ENCODE results near the gene ZXDC.

ZXDC gene

DNA sequence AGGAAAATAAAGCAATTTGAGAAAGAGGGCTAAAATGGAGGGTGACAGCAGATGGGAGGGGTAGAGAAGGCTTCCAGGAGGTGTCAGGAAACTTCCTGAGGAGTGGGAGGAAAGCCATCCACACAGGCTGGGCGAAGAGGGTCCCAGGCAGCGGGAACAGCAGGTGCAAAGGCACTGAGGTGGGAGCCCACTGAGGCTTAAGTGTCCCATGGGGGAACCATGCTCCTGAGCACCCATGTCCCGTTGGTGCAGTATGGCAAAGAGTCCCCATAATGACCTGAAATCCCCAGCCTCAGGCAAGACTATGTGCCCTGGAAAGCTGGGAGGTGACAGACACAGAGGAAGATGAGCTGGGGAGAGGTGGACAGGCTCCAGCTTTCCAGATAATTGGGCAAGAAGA lies 50.9 kb downstream of the ZXDC start:
- no peak for DNase-seq (ENCODE audit: low read depth in 1 of 2, low spot score in 1 of 2)
- no peak overlapping the region for H3K27ac ChIP-seq (replicated peaks)
- no peaks in the 10 kb centered on the region for H3K27me3 ChIP-seq (ENCODE audit: insufficient read depth, poor library complexity, severe bottlenecking)
- TF ChIP-seq, protein P1, sequence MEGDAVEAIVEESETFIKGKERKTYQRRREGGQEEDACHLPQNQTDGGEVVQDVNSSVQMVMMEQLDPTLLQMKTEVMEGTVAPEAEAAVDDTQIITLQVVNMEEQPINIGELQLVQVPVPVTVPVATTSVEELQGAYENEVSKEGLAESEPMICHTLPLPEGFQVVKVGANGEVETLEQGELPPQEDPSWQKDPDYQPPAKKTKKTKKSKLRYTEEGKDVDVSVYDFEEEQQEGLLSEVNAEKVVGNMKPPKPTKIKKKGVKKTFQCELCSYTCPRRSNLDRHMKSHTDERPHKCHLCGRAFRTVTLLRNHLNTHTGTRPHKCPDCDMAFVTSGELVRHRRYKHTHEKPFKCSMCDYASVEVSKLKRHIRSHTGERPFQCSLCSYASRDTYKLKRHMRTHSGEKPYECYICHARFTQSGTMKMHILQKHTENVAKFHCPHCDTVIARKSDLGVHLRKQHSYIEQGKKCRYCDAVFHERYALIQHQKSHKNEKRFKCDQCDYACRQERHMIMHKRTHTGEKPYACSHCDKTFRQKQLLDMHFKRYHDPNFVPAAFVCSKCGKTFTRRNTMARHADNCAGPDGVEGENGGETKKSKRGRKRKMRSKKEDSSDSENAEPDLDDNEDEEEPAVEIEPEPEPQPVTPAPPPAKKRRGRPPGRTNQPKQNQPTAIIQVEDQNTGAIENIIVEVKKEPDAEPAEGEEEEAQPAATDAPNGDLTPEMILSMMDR (IDR thresholded peaks at IDR 0.05; ENCODE audit: insufficient read depth, low read length) = no peak
- TF ChIP-seq, protein P2, sequence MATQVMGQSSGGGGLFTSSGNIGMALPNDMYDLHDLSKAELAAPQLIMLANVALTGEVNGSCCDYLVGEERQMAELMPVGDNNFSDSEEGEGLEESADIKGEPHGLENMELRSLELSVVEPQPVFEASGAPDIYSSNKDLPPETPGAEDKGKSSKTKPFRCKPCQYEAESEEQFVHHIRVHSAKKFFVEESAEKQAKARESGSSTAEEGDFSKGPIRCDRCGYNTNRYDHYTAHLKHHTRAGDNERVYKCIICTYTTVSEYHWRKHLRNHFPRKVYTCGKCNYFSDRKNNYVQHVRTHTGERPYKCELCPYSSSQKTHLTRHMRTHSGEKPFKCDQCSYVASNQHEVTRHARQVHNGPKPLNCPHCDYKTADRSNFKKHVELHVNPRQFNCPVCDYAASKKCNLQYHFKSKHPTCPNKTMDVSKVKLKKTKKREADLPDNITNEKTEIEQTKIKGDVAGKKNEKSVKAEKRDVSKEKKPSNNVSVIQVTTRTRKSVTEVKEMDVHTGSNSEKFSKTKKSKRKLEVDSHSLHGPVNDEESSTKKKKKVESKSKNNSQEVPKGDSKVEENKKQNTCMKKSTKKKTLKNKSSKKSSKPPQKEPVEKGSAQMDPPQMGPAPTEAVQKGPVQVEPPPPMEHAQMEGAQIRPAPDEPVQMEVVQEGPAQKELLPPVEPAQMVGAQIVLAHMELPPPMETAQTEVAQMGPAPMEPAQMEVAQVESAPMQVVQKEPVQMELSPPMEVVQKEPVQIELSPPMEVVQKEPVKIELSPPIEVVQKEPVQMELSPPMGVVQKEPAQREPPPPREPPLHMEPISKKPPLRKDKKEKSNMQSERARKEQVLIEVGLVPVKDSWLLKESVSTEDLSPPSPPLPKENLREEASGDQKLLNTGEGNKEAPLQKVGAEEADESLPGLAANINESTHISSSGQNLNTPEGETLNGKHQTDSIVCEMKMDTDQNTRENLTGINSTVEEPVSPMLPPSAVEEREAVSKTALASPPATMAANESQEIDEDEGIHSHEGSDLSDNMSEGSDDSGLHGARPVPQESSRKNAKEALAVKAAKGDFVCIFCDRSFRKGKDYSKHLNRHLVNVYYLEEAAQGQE (IDR thresholded peaks at IDR 0.05; ENCODE audit: insufficient replicate concordance, low read depth) = no peak
- TF ChIP-seq SPI1 (IDR thresholded peaks at IDR 0.05; ENCODE audit: borderline replicate concordance, low read depth) (no peak), POLR2AphosphoS5 (IDR thresholded peaks at IDR 0.05; ENCODE audit: low read depth) (no peak)
- H3K4me3 ChIP-seq (replicated peaks; ENCODE audit: insufficient read depth, low read length) = no peak overlapping the region

DNA sequence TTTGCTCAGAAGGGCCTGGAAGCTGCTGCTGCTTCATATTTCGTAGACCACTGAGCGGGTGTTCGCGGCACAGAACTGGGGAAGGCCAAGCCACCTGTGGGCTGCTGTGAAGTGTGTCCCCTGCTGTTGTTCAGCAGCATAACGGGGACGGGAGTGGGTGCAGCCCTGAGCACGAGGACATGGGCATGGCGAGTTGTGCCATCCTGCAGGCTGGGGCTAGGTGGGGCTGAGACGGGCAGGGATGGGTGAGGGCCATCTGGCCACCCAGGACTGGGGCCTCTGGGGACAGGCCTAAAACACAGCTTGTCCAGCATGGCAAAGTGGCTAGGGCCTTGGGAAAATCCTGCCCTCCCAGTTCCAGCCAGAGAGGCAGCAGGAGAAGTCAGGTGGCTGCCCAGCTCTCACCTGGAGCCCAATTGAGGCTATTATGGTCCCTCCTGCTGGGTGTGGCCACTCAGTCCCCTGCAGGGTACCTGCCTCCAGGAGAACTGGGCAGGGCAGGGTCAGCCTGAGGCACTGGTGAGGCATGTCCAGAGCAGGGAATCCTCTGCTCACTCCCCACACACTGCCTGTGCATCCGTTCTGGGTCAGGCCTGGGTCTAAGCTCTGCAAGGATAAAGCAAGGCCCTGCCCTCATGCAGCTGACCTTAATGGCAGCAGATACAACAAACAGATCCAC lies 51.5 kb downstream of the ZXDC start:
- H3K27ac ChIP-seq (replicated peaks) = no peak overlapping the region
- no peak for DNase-seq (ENCODE audit: low read depth in 1 of 2, low spot score in 1 of 2)
- no peaks in the 10 kb centered on the region for H3K27me3 ChIP-seq (ENCODE audit: insufficient read depth, poor library complexity, severe bottlenecking)
- TF ChIP-seq GABPA (IDR thresholded peaks at IDR 0.05; ENCODE audit: low read depth) (no peak), SPI1 (IDR thresholded peaks at IDR 0.05; ENCODE audit: borderline replicate concordance, low read depth) (no peak)
- TF ChIP-seq, protein P1 (IDR thresholded peaks at IDR 0.05; ENCODE audit: insufficient read depth, low read length) = no peak
- TF ChIP-seq, protein P2 (IDR thresholded peaks at IDR 0.05; ENCODE audit: insufficient replicate concordance, low read depth) = no peak
- no peak overlapping the region for H3K4me3 ChIP-seq (replicated peaks; ENCODE audit: insufficient read depth, low read length)

DNA sequence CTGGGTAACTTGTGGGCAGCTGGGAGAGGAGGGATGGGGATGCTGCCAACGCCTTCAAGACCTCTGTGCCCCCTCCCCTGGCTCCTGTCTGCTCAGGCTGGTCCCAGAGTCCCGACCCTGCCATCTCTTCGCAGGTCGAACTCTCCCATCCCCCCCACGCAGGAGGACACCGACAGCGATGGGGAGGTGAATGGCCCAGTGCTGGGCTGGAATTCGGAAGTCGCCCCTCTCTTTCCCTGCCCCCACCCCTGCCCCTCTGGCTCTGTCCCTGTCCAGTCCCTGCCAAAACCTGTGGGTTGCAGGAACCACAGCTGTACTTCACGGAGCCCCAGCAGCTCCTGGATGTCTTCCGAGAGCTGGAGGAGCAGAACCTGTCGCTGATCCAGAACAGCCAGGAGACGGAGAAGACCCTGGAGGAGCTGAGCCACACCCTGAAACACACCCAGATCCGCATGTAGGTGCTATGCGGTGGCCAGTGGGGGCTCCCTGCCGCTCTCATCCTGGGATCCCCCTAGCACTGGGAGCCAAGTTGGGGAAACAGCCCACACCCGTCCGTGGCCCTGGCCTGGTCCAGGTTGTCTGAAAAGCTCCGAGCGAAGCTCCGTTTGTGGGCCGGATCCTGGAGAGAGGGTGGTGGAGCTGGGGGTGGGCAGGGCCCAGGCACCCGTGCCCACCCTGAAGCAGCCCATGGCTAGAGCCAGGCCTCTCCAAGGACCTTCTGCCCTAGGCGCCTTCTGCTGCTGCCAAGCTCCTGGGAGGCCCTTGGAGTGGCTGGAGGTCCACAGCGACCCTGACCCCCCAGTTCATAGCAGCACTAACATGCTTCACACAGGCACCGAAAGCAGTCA lies 52.3 kb downstream of the ZXDC start:
- no peak overlapping the region for H3K27ac ChIP-seq (replicated peaks)
- TF ChIP-seq POLR2AphosphoS5 (IDR thresholded peaks at IDR 0.05; ENCODE audit: low read depth) (no peak), SPI1 (IDR thresholded peaks at IDR 0.05; ENCODE audit: borderline replicate concordance, low read depth) (no peak), GABPA (IDR thresholded peaks at IDR 0.05; ENCODE audit: low read depth) (no peak)
- TF ChIP-seq, protein P2 (IDR thresholded peaks at IDR 0.05; ENCODE audit: insufficient replicate concordance, low read depth) = no peak
- H3K4me3 ChIP-seq (replicated peaks; ENCODE audit: insufficient read depth, low read length) = no peak overlapping the region
- no peak for DNase-seq (ENCODE audit: low read depth in 1 of 2, low spot score in 1 of 2)
- H3K27me3 ChIP-seq (ENCODE audit: insufficient read depth, poor library complexity, severe bottlenecking) = no peaks in the 10 kb centered on the region
